T-cell (primary cell): ENCODE results near the gene ABCD4. TPM values are rescaled to one million over a fixed set of nuclear protein-coding genes. Genes with fewer than 3 reads are reported as not detected.
"Not testable (repeated sequence)": the region's sequence is repeated elsewhere in the genome, so short reads cannot be mapped to it uniquely, and the experiment has no call there.

Experiments
- ATAC-seq, 4 experiments: fragments of 200-7000 bp in 3 of 4; fragments of 150-1000 bp in 1 of 4; cut with Tn5 transposase; replicated peaks in 1 of 4; 1 replicate in 3 of 4; 2 replicates in 1 of 4; pipeline ENCODE4 v1.10.0; 2021; ENCODE audit warnings: moderate library complexity in 3 of 4, mild to moderate bottlenecking in 2 of 4, moderate number of reproducible peaks in 1 of 4
- CTCF ChIA-PET, 2 donors: fragments of 300-600 bp; sonication (Branson Sonifier 250); formaldehyde crosslinking; loops; one replicate each; lab custom pipeline; 2022; ENCODE audit warnings: antibody characterized with exemption in 2 of 2; lab: Charles Lee
- POLR2A ChIA-PET, 2 donors: fragments of 300-600 bp; sonication (Branson Sonifier 250); formaldehyde crosslinking; loops; one replicate each; lab custom pipeline; 2022; ENCODE audit warnings: antibody characterized with exemption in 2 of 2; lab: Charles Lee
- DNase-seq, 35 experiments: peaks; one replicate each; pipeline versions ENCODE4 v3.0.0 to v3.0.0-alpha.2; 2013 to 2023
- H3K27ac ChIP-seq: one replicate; pipeline ENCODE4 v1.5.1; 2013; ENCODE audit warnings: low read length
- H3K27me3 ChIP-seq, 2 experiments: replicated peaks in 1 of 2; 1 replicate in 1 of 2; 2 replicates in 1 of 2; pipeline versions ENCODE4 v1.6.1 to v1.7.0; 2013; ENCODE audit warnings: low read length in 1 of 2, mixed read lengths in 1 of 2; ENCODE audit not compliant: control insufficient read depth in 2 of 2, insufficient read depth in 2 of 2; ENCODE audit errors: extremely low read depth in 1 of 2
- H3K36me3 ChIP-seq, 2 donors: 1 replicate in 1 of 2; 2 replicates in 1 of 2; pipeline versions ENCODE4 v1.6.1 to v1.7.0; 2013; ENCODE audit warnings: low read length in 1 of 2; ENCODE audit not compliant: control insufficient read depth in 2 of 2, insufficient read depth in 1 of 2; ENCODE audit errors: extremely low read depth in 1 of 2
- H3K4me1 ChIP-seq, 2 experiments: 1 replicate in 1 of 2; 2 replicates in 1 of 2; pipeline versions ENCODE4 v1.6.1 to v1.7.0; 2013; ENCODE audit warnings: low read length in 2 of 2, mixed read lengths in 1 of 2; ENCODE audit not compliant: insufficient read depth in 2 of 2, control insufficient read depth in 1 of 2; ENCODE audit errors: extremely low read depth in 1 of 2
- H3K4me3 ChIP-seq, 2 donors: 1 replicate in 1 of 2; 2 replicates in 1 of 2; pipeline versions ENCODE4 v1.5.1 to v1.7.0; 2013; ENCODE audit warnings: mild to moderate bottlenecking in 2 of 2, low read length in 1 of 2, moderate library complexity in 1 of 2; ENCODE audit not compliant: control insufficient read depth in 1 of 2; ENCODE audit errors: extremely low read depth in 1 of 2
- H3K9me3 ChIP-seq: 2 replicates; pipeline ENCODE4 v1.7.0; 2013
- H3K27ac Mint-ChIP-seq, 2 donors: one replicate each; pipeline ENCODE4 v1.8.0; 2020 to 2021; ENCODE audit warnings: mild to moderate bottlenecking in 2 of 2, mixed read lengths in 2 of 2
- H3K27me3 Mint-ChIP-seq, 2 donors: one replicate each; pipeline ENCODE4 v1.8.0; 2021 to 2022; ENCODE audit warnings: mixed read lengths in 2 of 2
- H3K36me3 Mint-ChIP-seq: one replicate; pipeline ENCODE4 v1.8.0; 2021; ENCODE audit warnings: mixed read lengths
- H3K4me1 Mint-ChIP-seq, 3 donors: one replicate each; pipeline ENCODE4 v1.8.0; 2020 to 2022; ENCODE audit warnings: mixed read lengths in 3 of 3, mild to moderate bottlenecking in 1 of 3
- H3K4me3 Mint-ChIP-seq, 3 donors: one replicate each; pipeline ENCODE4 v1.8.0; 2020 to 2022; ENCODE audit warnings: mild to moderate bottlenecking in 3 of 3, mixed read lengths in 3 of 3, moderate library complexity in 3 of 3
- H3K9me3 Mint-ChIP-seq, 3 donors: one replicate each; pipeline ENCODE4 v1.8.0; 2020 to 2022; ENCODE audit warnings: mixed read lengths in 3 of 3
- WGBS: methylation state at CpG from one replicate; pipeline ENCODE4 v1.1.5; 2013; ENCODE audit warnings: missing lambda C conversion rate; ENCODE audit not compliant: insufficient coverage; 5-methylcytosine and 5-hydroxymethylcytosine counted together
- total RNA-seq, 35 experiments: library from RNA in 6 of 35; stranded (reverse) in 6 of 35; fragments of 120-200 nt in 1 of 35; gene quantifications; one replicate each; pipeline versions ENCODE4 v1.2.1 to v1.2.4 and lab custom pipeline; 2013 to 2026

ABCD4 gene
- total RNA-seq, 5 donors from 2014 or later (not counting 1 experiment from before 2014, with no cell fraction given) = 70.3 to 103 (median 91.8) TPM

GRCh38 chr14:74286736-74287135 is 16.0 kb downstream of the ABCD4 start:
- no peak overlapping the region for H3K27ac ChIP-seq
- no peak for DNase-seq
- no peaks in the 10 kb centered on the region for H3K27me3 ChIP-seq
- H3K4me3 ChIP-seq = no peak overlapping the region
- Mint-ChIP-seq H3K27me3 (no peaks in the 10 kb centered on the region), H3K4me1 (no peaks in the 10 kb centered on the region), H3K9me3 (no peaks in the 10 kb centered on the region), H3K4me3 (no peak overlapping the region), H3K27ac (no peak overlapping the region), H3K36me3 (peaks cover 47% of the 10 kb centered on the region)
- WGBS = 98% methylated on average over 6 of the region's 7 CpGs
- CTCF ChIA-PET = interaction anchor here (0.6 to 1.1 kb wide), 2 partner anchors 11 to 62 kb away, joined by 3 to 5 read pairs; no protein-coding TSS in a partner anchor
- POLR2A ChIA-PET = no interaction called here
- H3K36me3 ChIP-seq = peaks cover 18 to 68% of the 10 kb centered on the region in 2 donors
- no peaks in the 10 kb centered on the region for H3K4me1 ChIP-seq
- no peaks in the 10 kb centered on the region for H3K9me3 ChIP-seq
- ATAC-seq = no peak

DNA sequence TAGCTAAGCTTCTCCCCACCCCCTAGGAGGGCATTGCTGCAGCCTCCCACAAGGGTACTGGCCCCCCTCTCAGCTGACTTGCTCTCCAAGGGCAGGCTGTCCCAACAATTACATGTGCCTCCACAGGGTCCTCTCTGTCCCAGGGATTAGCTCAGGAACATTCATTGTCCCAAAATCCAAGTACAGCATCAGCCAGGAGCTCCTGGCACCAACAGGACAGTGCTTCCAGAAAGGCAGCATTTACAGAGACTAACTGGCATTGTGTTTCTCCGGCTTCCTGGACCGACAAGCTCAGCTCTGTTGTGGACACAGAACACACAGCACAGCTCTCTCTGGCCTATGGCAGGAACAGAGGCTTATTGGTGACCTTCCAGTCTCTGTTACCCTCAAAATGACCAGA is 21.7 kb downstream of the ABCD4 start:
- Mint-ChIP-seq H3K27me3 (no peaks in the 10 kb centered on the region), H3K4me3 (no peak overlapping the region), H3K36me3 (peaks cover 33% of the 10 kb centered on the region), H3K4me1 (no peaks in the 10 kb centered on the region), H3K9me3 (peaks cover 8 to 13% (median 11%) of the 10 kb centered on the region in 3 donors), H3K27ac (no peak overlapping the region)
- Histone ChIP-seq H3K4me1 (no peaks in the 10 kb centered on the region), H3K27me3 (peaks cover 0 to 2% of the 10 kb centered on the region in 2 experiments), H3K4me3 (no peak overlapping the region), H3K9me3 (no peaks in the 10 kb centered on the region), H3K27ac (no peak overlapping the region), H3K36me3 (peaks cover 5 to 21% of the 10 kb centered on the region in 2 donors)
- 96% methylated on average over 2 of the region's 2 CpGs for WGBS
- CTCF ChIA-PET = interaction anchor here in 1 of 2 donors (0.6 kb wide), 1 partner anchor 30 kb away, joined by 4 read pairs; no protein-coding TSS in a partner anchor
- ATAC-seq = no peak
- no peak for DNase-seq
- POLR2A ChIA-PET = no interaction called here

DNA sequence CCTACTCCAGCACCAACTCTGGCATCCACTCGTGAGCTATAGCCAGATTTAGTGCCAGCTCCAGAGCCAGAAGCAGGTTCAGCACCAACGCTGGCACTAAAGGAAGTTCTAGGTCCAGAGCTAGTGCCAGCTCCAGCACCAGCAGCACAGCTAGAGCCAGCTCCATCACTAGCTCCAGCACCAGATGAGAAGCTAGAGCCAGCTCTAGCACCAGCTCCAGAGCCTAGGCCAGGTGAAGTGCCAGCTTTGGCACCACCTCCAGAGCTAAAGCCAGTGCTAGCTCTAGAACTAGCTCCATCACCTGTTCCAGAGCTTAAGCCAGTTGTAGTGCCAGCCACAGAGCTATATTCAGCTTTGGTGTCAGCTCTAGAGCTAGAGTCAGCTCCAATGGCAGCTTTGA is 24.7 kb downstream of the ABCD4 start:
- peaks cover under 1 to 2% of the 10 kb centered on the region in 2 donors for H3K36me3 ChIP-seq
- H3K27ac ChIP-seq = no peak overlapping the region
- Mint-ChIP-seq H3K27ac (no peak overlapping the region), H3K9me3 (peaks cover 8 to 13% (median 11%) of the 10 kb centered on the region in 3 donors), H3K4me3 (no peak overlapping the region), H3K4me1 (no peaks in the 10 kb centered on the region), H3K27me3 (peaks cover 0 to 2% of the 10 kb centered on the region in 2 donors), H3K36me3 (peaks cover 15% of the 10 kb centered on the region)
- no peaks in the 10 kb centered on the region for H3K9me3 ChIP-seq
- no peaks in the 10 kb centered on the region for H3K4me1 ChIP-seq
- DNase-seq (no peak), ATAC-seq (no peak)
- WGBS = 83% methylated on average over 2 of the region's 2 CpGs
- ChIA-PET POLR2A (no interaction called here), CTCF (no interaction called here)
- no peak overlapping the region for H3K4me3 ChIP-seq
- peaks cover 0 to 2% of the 10 kb centered on the region in 2 experiments for H3K27me3 ChIP-seq

- H3K9me3 ChIP-seq = no peaks in the 10 kb centered on the region
- no peak overlapping the region for H3K27ac ChIP-seq
- H3K4me1 Mint-ChIP-seq = no peaks in the 10 kb centered on the region
- H3K4me3 Mint-ChIP-seq = no peak overlapping the region
- peaks cover 7 to 11% (median 8%) of the 10 kb centered on the region in 3 donors for H3K9me3 Mint-ChIP-seq
- no peak overlapping the region for H3K4me3 ChIP-seq
- no peak overlapping the region for H3K27ac Mint-ChIP-seq
- ChIA-PET POLR2A (no interaction called here), CTCF (no interaction called here)
- peaks cover 9 to 13% of the 10 kb centered on the region in 2 donors for H3K27me3 Mint-ChIP-seq
- peaks cover 0 to 7% of the 10 kb centered on the region in 2 experiments for H3K27me3 ChIP-seq
- no peaks in the 10 kb centered on the region for H3K36me3 Mint-ChIP-seq
- no peaks in the 10 kb centered on the region for H3K4me1 ChIP-seq
- DNase-seq = no peak
- no peak for ATAC-seq
- no peaks in the 10 kb centered on the region for H3K36me3 ChIP-seq
- WGBS = 82% methylated on average over 4 of the region's 6 CpGs
Observed at GRCh38 chr14:74275241-74275841, 27.4 kb downstream of the ABCD4 start.

DNA sequence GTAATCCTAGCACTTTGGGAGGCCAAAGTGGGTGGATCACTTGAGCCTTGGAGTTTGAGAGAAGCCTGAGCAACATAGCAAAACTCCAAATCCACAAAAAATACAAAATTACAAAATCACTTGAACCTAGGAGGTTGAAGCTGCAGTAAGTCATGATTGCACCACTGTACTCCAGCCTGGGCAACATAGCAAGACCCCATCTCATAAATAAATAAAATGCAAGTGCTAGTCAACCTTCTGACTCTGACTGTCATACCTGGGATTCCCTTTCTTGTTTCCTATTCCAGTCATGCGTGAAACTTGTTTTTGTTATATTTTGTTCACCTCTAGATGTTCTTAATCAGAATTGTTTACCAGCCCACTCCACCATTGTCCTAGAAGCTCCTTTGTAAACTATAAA is 31.4 kb downstream of the ABCD4 start:
- ChIA-PET POLR2A (no interaction called here), CTCF (no interaction called here)
- H3K9me3 ChIP-seq = no peaks in the 10 kb centered on the region
- H3K27ac ChIP-seq = no peak overlapping the region
- no peaks in the 10 kb centered on the region for H3K4me1 Mint-ChIP-seq
- no peaks in the 10 kb centered on the region for H3K36me3 Mint-ChIP-seq
- H3K36me3 ChIP-seq = no peaks in the 10 kb centered on the region
- no peak overlapping the region for H3K27ac Mint-ChIP-seq
- H3K4me3 Mint-ChIP-seq = no peak overlapping the region
- H3K4me3 ChIP-seq = no peak overlapping the region
- DNase-seq (no peak), ATAC-seq (no peak)
- H3K4me1 ChIP-seq = no peaks in the 10 kb centered on the region
- peaks cover 0 to 17% of the 10 kb centered on the region in 2 experiments for H3K27me3 ChIP-seq
- no peaks in the 10 kb centered on the region for H3K9me3 Mint-ChIP-seq
- no CpG with 5 or more reads among the region's 1 CpG for WGBS
- peaks cover 9 to 21% of the 10 kb centered on the region in 2 donors for H3K27me3 Mint-ChIP-seq

- 83% methylated on average over 7 of the region's 14 CpGs for WGBS
- H3K9me3 Mint-ChIP-seq, ATAC-seq, H3K4me1 Mint-ChIP-seq, H3K4me1 ChIP-seq, H3K4me3 Mint-ChIP-seq, H3K27ac ChIP-seq, H3K27ac Mint-ChIP-seq, H3K36me3 ChIP-seq, H3K9me3 ChIP-seq, DNase-seq, H3K4me3 ChIP-seq, H3K36me3 Mint-ChIP-seq: not testable (repeated sequence)
- H3K27me3 ChIP-seq = peaks cover 0 to 23% of the 10 kb centered on the region in 2 experiments
- ChIA-PET CTCF (interaction anchor here in 1 of 2 donors (0.6 to 0.8 kb wide), 2 partner anchors 14 to 27 kb away, joined by 3 to 7 read pairs; no protein-coding TSS in a partner anchor), POLR2A (interaction anchor here in 1 of 2 donors (0.6 kb wide), 1 partner anchor 257 kb away, joined by 3 read pairs; no protein-coding TSS in a partner anchor)
- H3K27me3 Mint-ChIP-seq = peaks cover 9 to 21% of the 10 kb centered on the region in 2 donors
Observed at GRCh38 chr14:74270382-74271177, 32.2 kb downstream of the ABCD4 start.
